OCI-LY7 (cell line): ENCODE data around the gene GABRG3.

ENCODE experiments used
- EZH2phosphoT487 ChIP-seq: fragments of 200-600 bp; sonication (generic); IDR thresholded peaks from 2 replicates; pipeline ENCODE4 v1.6.1; 2018; ENCODE audit warnings: low read depth, borderline replicate concordance, mild to moderate bottlenecking, mixed run types, antibody characterized with exemption, low read length, moderate library complexity, mixed read lengths
- TF ChIP-seq, protein P1 (sequence below): fragments of 200-600 bp; sonication (generic); conservative IDR thresholded peaks from 2 replicates; pipeline ENCODE4 v1.5.1; 2014; ENCODE audit warnings: mild to moderate bottlenecking, antibody characterized with exemption, low read length, moderate library complexity, mixed read lengths

DNA sequence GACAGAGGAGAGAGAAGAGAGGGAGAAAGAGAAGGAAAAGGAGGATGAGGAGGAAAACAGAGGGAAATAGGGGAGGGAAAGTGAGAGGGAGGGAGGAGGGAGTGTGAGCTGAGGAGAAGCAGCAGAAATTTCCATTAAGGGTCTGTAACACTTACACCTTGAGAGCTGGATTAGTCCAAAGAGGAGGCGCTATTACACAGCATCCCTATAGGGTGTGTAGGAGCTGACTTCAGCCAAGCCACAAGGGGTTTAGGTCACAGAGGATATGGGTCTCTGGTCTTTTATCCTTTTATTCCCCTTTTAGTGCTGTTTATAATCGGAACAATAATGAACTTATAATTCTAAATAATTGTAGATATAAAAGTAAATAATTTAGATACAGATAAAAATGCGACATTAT, 230.4 kb downstream of the GABRG3 start:
- TF ChIP-seq, protein P1, sequence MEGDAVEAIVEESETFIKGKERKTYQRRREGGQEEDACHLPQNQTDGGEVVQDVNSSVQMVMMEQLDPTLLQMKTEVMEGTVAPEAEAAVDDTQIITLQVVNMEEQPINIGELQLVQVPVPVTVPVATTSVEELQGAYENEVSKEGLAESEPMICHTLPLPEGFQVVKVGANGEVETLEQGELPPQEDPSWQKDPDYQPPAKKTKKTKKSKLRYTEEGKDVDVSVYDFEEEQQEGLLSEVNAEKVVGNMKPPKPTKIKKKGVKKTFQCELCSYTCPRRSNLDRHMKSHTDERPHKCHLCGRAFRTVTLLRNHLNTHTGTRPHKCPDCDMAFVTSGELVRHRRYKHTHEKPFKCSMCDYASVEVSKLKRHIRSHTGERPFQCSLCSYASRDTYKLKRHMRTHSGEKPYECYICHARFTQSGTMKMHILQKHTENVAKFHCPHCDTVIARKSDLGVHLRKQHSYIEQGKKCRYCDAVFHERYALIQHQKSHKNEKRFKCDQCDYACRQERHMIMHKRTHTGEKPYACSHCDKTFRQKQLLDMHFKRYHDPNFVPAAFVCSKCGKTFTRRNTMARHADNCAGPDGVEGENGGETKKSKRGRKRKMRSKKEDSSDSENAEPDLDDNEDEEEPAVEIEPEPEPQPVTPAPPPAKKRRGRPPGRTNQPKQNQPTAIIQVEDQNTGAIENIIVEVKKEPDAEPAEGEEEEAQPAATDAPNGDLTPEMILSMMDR, result no peak
- TF ChIP-seq EZH2phosphoT487, result no peak
